CD4-positive, alpha-beta T cell treated with Interleukin-21 for 1 hour (primary cell): ENCODE results near the gene PPP6R1.
A peak's percentile ranks its signal among the peaks of the same experiment; 100 is the strongest.

Source experiments
- DNase-seq: peaks from one replicate; pipeline ENCODE4 v3.0.0-alpha.2; 2020

PPP6R1 gene

DNA sequence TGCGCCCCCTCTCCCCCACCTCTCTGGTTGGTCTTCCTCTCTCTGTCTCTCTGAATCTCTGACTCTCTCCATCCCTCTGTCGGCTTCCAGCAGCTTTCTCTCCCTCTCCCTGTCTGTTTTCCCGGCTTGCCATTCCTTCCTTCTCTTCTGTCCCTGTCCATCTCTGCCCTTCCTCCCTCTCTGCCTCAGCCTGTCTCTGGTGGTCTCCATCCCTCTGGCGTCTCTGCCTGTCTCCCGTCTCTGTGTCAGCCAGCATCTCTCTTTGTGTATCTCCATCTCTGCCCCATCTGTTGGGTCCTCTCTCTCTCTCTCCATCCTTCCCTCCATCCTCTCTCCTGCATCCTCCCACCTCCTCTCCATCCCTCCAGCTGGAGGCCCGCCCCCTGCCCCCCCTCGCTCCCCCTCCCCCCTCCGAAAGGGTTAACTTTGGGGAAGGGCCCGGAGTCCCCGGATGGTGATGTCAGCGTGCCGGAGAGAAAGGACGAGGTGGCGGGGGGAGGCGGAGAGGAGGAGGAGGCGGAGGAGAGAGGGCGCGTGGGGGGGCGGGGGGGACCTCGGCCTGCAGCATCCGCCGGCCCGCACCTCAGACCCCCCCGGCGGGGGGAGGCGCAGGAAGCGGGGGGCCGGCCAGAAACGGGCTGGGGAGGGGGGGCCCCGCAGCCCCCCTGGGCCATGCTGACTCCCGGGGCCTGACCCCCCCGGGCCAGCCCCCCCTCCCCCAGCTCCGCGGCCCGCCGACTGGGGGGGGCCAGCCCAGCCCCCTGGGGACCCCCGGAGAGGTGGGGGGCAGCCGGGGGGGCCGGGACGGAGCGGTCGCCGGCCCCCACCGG, 24.9 kb upstream of the PPP6R1 start, which contains the start of gene BRSK1:
Gene BRSK1, plus strand, starts transcription at position 450 of the 830 bp plus-strand sequence. CDS start 446 bp downstream, outside the sequence.
- DNase-seq, result peak; percentile 70

DNA sequence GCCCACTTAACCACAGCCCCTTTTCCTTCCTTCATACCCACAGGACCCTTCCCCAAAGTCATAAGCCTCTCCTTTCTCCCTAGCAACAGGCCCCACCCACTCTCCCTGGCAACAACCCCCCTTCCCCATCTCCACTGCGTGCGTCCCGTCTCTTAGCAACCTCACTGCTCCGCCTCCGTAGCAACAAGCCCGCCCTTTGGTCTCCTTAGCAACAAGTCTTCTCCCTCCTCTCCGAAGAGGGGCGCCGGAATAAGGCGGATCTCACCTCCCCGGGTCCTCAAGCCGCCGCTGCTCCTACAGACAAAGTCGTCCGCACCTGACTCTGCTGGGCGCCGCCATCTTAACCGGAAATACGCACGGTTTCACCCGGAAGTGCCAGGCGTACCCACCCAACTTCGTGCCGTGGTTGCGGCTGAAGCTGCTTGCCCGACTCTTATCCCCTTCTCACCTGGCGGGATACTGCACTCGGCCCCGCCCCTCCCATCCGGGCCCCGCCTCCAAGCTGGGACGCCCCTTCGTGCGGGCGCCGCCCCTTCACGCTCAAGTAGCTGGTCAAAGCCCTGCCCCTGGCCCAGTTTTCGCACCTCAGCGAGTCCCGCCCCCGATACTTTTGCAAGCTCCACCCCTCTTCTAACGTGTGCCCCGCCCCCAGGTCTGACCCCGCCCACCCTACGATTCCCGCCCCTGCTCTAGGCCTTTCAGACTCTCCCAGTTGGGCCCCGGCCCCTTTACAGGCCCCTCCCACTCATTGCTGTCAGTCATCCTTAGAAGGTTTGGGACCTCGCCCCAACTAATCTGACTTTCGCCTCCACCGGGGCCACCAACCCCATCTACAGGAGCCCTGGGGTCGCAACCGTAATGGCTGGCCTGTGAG, 21.2 kb upstream of the PPP6R1 start, which contains the start of gene HSPBP1:
Gene HSPBP1, minus strand, starts transcription at position 341 of the 874 bp plus-strand sequence. CDS start 502 bp downstream, outside the sequence.
- DNase-seq, result peak; percentile 98

DNA sequence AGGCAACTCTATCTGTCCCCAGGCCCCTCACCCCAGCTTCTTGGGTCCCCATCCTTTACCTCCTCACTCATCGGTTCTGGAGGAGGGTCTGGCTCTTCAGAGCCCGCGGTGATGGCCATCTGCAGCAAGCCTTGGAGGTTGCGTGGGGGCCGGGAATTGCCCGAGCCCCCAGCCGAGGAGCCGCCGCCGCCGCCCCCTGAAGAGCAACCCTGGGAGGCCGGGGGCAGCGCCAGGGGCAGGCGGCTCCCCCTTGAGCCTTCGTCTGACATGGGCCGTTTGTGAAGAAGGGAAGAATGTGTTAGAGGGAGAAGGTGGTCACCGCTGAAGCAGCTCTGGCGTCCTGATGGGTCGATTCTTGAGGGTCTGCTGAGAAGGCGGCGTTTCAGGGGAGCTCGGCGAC, 20.5 kb upstream of the PPP6R1 start:
- no peak for DNase-seq

DNA sequence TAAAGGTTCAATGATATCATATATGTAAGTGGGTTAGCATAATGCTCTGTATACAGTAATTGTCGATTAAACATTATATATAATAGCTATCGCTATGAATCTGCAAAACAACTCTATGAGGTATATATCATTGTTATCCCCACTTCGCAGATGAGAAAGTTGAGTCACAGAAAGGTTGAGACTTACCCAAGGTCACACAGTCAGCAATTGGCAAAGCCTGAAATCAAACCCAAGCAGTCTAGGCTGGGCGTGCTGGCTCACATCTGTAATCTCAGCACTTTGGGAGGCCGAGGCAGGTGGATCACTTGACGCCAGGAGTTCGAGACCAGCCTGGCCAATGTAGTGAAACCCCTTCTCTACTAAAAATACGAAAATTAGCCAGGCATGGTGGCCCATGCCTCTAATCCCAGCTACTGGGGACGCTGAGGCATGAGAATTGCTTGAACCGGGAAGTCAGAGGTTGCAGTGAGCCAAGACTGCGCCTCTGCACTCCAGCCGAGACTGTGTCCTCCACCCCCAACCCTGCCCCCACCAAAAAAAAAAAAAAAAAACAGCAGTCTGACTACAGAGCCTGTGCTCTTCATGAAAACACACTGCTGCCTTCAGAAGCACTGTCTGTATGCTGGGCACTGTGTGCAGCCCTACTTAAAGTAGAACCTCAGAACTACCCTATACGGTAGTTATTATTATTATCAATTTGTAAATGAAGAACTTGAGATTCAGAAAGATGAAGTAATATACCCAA, 19.7 kb upstream of the PPP6R1 start:
- DNase-seq, result no peak

DNA sequence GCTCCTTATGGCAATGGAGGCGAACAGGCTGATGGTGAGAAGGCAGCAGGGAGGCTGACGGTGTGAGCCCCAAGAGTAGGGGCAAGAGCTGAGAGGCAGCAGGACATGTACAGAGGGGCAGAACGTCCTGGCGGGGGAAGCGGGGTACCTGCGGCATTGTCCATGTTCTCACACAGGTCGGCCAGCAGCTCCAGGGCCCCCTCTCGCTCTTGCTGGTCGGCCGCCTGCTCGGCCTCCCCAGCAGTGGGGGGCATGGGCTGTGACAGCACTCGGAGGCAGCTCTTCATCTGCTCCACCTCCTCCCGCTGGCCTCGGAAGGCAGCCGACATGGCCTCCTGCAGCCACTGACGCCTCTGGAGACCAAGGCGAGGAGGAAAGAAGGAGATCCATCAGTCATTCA, 18.7 kb upstream of the PPP6R1 start:
- DNase-seq, result no peak

DNA sequence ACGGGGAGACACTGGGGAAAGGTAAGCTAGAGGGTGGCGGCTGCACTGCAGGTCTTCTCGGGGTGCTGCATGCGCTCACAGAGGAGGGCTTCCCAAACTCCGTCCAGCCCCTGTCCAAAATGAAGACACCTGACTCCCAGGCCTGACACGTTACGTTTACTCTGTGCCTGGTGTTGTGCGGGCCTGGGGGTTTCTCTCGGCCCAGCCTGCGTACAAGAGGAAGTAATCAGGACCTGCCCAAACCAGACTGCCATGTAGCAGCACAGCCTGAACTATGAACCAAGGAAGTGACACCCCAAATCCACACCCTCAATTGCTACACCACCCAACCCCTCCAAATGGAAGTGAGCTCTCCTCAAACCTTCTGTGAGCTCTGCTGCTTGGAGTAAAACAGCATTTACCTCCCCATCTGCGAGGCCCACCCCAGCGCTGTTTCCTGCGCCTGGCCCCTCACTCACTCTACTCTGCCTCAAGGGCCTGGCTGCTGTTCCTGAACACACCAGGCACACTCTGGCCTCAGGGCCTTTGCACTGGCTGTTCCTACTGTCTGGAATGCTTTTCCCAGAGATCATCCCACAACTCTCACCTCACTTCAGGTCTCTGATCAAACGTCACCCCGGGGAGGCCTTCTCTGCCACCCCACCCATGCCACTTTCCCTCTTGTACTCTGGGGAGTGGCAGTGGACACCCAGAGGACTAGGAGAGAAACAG, 18.1 kb upstream of the PPP6R1 start:
- DNase-seq, result peak; percentile 39

DNA sequence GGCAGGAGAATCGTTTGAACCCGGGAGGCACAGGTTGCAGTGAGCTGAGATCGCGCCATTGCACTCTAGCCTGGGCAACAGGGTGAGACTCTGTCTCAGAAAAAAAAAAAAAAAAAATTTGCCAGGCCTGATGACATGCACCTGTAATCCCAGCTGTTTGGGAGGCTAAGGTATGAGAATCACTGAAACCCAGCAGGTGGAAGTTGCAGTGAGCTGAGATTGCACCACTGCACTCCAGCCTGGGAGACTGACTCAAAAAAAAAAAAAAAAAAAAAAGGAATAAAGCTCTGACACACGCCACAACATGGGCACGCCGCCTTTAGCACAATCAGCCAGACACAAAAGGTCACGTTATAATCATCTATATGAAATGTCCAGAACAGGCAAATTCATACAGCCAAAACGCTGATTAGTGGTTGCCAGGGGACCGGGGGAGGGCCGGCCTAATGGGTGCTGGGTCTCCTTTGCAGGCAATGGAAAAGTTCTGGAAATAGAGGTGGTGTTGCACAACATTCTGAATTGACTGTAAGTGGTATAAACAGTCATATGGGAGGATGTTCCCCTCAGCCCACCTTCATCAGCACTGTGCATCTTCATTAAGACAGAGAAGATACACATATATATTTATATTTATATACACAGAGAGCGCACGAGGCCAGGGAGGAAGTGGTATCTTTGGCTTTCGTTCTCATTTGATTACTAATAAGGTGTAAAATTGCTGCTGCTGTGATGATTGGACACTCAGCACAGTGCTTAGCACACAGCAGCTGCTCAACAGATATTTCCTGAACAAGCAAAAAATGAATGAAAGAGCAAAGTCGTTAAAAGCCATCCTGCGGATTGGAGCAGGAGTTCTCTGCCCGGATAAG, 17.3 kb upstream of the PPP6R1 start:
- peak; percentile 57 for DNase-seq

DNA sequence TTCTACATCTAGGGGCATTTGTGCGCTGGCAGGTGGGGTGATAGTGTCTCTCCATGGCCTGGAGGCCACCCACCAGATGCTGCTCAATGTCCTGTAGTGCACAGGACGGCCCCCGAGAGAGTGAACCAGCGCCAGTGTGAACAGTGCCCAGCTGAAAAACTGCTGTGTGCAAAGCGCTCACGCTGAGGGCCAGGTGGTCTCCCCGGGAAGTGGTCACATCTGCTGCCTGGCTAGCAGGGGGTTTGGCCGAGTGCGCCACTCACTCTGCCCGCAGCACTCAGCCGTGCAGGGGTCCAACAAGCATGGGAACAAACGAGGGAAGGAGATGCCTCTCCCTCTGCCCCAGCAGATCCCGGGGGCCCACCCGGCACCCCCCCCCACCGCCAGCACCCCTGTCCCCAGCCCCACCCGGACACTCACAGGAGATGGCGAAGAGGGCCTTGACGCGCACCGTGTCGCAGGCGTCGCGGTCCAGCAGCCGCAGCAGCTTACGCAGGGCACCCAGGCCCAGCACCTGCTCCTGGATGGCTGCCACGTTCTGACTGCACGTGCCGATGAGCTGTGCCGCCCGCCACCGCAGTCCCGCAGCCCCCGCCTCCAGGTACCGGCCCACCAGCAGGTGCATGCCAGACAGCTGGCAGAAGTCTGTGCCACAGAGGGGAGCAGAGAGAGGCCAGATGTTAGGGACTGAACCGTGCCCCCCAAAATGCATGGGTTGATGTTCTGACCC, 15.3 kb upstream of the PPP6R1 start:
- DNase-seq, result no peak

DNA sequence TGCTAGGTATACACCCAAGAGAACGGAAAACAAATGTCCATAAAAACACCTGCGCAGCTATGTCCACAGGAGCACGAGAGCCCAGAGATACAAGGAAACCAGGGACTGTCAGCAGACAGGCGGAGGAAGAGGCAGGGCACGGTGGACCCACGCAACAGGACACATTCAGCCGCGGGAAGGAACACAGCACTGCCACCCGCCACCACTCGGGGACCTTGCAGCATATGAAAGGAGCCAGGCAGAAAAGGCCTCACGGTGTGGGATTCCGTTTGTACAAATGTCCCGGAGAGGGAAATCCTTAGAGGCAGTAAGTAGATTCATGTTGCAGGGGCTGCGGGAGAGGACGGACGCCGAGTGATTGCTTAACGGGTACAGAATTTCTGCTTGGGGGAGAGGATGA, 13.3 kb upstream of the PPP6R1 start:
- DNase-seq, result no peak

DNA sequence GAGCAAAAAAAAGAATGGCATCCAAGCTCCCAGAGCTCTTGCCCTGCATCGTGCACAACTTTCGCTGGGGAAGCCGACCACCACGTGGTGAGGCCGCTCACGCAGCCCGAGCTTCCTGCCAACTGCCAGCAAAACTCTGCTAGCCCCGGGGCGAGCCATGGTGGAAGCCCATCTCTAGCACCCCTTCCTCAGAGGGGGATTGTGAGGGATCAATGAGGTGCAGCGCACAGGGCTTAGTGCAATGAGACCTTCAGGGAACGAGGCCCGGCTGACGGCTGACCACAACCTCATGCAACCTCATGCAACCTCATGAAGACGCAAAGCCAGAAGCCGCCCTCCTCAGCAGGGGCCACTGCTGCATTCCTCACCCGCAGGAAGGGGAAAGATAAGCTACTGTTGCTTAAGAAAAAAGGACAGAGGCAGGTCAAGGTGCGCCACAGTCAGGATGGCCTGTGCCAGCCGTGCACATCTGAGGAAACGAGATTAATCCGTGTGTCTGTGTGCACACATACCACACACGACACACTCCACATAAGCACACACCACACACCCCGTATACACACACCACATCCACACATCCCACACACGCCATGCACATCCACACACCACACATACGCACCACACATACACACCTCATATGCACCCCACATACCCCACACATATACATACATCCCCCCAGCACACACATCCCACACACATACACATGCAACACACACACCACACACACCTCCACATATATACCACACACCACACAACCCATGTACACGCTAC, 11.5 kb upstream of the PPP6R1 start:
- no peak for DNase-seq

DNA sequence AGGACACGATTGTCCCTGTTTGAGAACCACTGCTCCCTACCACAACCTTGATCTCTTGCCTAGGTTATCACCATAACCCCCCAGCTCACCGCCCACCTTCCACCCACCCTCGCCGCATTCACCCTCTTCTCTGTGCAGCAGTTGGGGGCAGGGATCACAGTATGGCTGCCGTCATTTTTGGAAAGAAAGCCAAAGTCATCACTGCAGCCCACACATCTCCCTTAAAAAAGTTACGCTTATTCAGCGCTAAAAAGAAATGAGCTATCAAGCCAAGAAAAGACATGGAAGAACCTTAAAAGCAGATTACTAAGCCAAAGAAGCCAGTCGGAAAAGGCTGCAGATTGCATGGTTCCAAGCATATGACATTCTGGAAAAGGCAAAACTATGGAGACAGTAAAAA, 10.5 kb upstream of the PPP6R1 start:
- DNase-seq, result no peak

DNA sequence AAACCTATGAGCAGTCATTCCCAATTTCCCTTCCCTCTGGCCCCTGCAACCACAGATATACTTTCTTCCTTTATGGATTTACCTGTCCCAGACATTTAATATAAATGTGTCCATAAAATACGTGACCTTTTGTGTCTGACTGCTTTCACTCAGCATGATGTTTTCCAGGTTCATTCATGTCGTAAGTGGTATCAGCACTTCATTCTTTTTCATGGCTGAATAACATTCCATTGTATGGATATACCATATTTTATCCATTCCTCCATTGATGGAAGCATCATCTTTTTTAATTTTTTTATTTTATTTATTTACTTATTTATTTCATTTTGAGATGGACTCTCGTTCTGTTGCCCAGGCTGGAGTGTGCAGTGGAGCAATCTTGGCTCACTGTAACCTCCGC, 8.0 kb upstream of the PPP6R1 start:
- DNase-seq, result no peak

DNA sequence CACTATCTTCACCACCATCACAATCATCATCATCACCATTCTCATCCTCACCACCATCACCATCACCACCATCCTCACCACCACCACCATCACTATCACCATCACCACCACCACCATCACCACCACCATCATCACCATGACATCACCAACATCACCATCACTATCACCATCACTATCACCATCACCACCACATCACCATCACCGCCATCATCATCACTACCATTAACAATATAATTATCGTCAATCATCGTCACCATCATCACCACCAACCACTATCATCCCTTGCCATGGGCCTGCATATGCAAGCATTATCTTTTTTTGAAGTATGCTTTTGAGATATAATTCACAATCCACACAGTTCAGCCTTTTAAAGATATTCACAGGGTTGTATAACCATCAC, 7.6 kb upstream of the PPP6R1 start:
- no peak for DNase-seq

DNA sequence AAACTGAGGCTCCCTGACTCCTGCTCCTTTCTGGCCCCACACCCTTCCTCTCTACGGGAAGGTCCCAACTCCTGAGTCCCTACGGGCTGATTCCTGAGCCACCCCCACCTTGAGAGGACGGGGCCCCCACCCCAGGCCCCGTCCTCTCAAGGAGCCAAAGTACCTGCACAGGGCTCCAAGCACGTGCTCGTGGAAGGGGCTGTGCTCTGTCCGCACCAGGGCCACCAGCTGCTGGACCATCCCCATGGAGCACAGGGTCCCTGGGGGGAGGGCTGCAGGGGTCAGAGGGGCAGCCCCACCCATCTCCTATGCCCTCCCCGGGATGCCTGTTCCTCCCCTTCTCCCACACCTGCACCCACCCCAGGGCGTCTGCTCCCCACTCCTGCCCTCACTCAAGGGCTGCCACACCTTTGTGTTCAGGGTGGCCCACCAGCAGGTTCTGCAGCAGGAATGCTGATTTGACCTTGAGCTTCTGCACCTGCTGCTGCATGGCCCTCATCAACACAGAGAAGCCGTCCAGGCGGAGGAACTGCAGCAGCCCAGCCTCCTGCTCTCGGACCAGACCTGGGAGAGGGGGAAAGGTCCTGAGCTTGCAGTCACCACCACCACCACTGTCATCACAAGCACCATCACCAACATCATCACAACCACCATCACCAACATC, 7.0 kb upstream of the PPP6R1 start:
- DNase-seq, result no peak

DNA sequence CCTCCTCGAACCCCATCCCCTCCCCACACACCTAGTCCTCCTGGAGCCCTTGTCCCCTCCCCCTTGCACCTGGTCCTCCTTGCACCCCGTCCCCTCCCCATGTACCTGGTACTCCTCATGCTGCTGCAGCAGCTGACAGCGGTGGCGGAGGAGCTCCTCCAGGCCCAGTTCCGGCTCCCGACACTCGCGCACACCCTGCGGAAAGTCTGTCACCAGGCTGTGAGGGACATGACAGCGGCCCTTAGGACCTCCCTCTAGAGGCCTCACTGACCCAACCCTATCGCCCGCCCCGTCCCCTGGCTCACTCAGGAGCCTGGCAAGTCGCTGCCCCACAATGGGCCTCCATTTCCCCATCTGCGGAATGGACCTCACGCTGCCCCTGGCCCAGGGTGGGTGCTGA, 6.4 kb upstream of the PPP6R1 start:
- no peak for DNase-seq

DNA sequence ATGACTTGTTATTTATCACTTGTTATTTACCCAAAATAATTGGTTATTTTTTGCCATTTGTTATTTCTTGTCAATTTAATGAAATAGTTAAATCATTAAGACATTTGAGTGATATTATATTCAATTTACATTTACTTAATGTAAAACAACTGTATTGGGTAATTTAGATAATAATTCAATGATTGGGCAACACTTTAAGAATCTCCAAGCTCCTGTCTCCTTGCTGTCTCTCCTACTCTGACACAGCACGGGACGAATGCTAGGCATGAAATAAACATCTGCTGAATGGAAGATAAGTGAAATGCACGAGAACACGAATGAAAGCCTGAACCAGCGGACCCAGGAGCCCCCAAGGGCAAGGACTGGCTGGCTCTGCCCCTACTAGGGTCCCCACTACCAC, 5.7 kb upstream of the PPP6R1 start:
- no peak for DNase-seq

DNA sequence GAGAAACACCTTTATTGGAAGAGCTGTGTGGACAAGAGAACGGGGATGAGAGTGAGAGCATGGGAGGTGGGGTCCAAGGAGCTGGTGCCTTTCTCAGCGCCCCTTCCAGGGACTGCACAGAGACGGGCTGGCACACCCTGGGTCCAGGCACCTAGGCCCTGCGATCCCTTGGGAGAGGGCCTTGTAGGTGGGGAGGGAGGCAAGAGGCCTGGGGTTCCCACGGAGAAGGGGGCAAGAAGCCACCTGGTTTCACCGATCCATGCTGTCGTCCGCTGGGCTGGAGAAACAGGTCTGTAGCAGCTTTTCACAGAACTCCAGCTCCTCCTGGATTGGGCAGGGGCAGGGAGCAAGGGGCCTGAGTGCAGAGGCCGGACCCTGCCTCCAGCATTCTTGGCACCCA, 3.5 kb upstream of the PPP6R1 start:
- DNase-seq, result no peak

DNA sequence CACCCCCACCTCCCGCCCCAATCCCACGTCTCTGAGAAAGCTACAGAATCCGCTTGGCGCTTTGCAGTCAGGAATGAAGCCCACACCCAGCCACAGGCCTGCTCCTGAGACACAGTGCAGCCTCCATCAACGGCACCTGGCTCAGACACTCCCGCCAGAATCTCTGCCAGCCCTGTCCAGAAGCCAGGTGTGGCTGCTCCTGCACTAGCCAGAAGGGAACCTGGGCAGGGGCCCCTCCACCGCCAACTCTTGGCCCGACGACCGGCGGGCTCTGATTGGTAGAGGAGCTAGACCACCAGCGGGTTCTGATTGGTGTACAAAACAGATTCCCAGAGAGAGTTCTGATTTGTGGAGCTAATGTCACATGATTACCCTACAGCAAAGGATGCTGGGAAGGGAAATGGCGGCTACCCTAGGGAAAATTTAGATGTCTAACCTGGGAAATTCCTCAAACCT, 2.9 kb upstream of the PPP6R1 start:
- no peak for DNase-seq

DNA sequence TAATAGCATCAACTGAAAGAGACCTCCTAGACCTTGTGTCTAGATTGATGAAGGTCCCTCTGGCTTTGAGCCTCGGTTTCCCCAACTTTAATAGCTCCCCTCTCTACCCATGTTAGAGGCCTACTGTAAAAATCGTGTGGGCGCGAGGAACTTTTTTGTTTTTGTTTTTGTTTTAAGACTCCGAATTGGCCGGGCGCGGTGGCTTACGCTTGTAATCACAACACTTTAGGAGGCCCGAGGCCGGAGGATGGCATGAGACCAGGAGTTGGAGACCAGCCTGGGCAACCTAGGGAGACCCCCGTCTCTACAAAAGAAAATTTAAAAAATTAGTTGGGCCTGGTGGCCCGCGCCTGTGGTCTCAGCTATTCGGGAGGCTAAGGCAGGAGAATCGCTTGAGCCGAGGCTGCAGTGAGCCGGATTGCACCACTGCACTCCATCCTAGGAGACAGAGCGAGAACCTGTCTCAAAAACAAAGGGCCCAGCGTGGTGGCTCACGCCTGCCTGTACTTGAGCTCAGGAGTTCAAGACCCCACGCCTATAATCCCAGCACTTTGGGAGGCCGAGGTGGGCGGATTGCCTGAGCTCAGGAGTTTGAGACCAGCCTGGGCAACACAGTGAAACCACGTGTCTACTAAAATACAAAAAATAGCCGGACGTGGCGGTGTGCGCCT, 858 bp upstream of the PPP6R1 start:
- no peak for DNase-seq
